ENCODE measurements around the gene CNNM3.

The CNNM3 gene

GRCh38 chr2:96881349-96882195, 65.5 kb downstream of the CNNM3 start:
- no peaks in the 10 kb centered on the region for H3K27me3 ChIP-seq (ENCODE audit: insufficient read depth, low read length, poor library complexity)
- H3K79me1 ChIP-seq (ENCODE audit: low read length), result no peaks in the 10 kb centered on the region
- H3K4ac ChIP-seq (ENCODE audit: low read depth, low read length), result no peak overlapping the region
- H3K4me3 ChIP-seq (ENCODE audit: low read length), result no peak overlapping the region
- no CpG with 5 or more reads among the region's 10 CpGs for WGBS (ENCODE audit: extremely low coverage, insufficient coverage, low lambda C conversion rate)
- H3K4me1 ChIP-seq (ENCODE audit: control insufficient read depth, low read depth, low read length), result peaks cover 17% of the 10 kb centered on the region
- peak; percentile 94 for DNase-seq
- H3K9ac ChIP-seq (ENCODE audit: low read length), result peak overlapping the region; percentile 44
- no peak overlapping the region for H4K8ac ChIP-seq (ENCODE audit: low read depth, low read length)
- peak overlapping the region; percentile 83 for H3K56ac ChIP-seq (ENCODE audit: low read length)
- peak overlapping the region; percentile 39 for H2BK5ac ChIP-seq (ENCODE audit: low read length)
- peak overlapping the region; percentile 75 for H2BK120ac ChIP-seq (ENCODE audit: low read depth, low read length)
- H3K18ac ChIP-seq (ENCODE audit: low read length), result peak overlapping the region; percentile 0
- no peaks in the 10 kb centered on the region for H3K79me2 ChIP-seq (ENCODE audit: control insufficient read depth, insufficient read depth, low read length)
- H2BK15ac ChIP-seq (replicated peaks; ENCODE audit: low read depth), result no peak overlapping the region
- H3K4me2 ChIP-seq (ENCODE audit: low read length), result peak overlapping the region; percentile 2
- no peak overlapping the region for H4K5ac ChIP-seq (ENCODE audit: low read length)
- no peaks in the 10 kb centered on the region for H3K36me3 ChIP-seq (ENCODE audit: control insufficient read depth, insufficient read depth, low read length)
- peak overlapping the region; percentile 71 for H3K27ac ChIP-seq (ENCODE audit: low read depth, low read length)
- H3K23ac ChIP-seq (ENCODE audit: low read length), result no peak overlapping the region
- no peak overlapping the region for H2AK5ac ChIP-seq (ENCODE audit: low read length)

DNA sequence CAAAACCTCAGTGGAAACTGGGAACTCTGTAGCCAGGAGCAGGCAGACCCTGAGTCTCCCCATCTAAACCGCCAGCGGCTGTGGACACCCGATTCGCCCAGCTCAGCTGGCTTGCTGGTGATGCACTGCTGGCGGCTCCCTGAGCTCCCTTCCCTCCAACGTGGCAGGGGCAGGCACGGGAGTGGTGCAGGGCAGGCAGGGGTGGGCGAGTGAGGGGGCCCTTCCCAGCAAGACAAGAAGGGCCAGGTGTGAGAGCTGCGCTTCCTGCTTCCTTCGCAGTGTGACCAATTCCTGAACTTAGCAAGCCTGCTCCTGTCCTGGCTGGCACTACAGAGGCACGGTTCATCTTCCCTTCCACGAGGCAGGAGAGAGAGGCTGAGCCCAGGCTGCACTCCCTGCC, 66.2 kb downstream of the CNNM3 start:
- Histone ChIP-seq H3K23ac (ENCODE audit: low read length) (no peak overlapping the region), H3K27me3 (ENCODE audit: insufficient read depth, low read length, poor library complexity) (no peaks in the 10 kb centered on the region), H2AK5ac (ENCODE audit: low read length) (peak overlapping the region; percentile 52), H2BK5ac (ENCODE audit: low read length) (peak overlapping the region; percentile 41), H3K4me2 (ENCODE audit: low read length) (no peak overlapping the region), H3K56ac (ENCODE audit: low read length) (peak overlapping the region; percentile 75), H2BK120ac (ENCODE audit: low read depth, low read length) (peak overlapping the region; percentile 75), H3K4ac (ENCODE audit: low read depth, low read length) (peak overlapping the region; percentile 6), H3K27ac (ENCODE audit: low read depth, low read length) (peak overlapping the region; percentile 71), H3K79me1 (ENCODE audit: low read length) (no peaks in the 10 kb centered on the region), H3K36me3 (ENCODE audit: control insufficient read depth, insufficient read depth, low read length) (no peaks in the 10 kb centered on the region), H3K18ac (ENCODE audit: low read length) (peak overlapping the region; percentile 15), H3K79me2 (ENCODE audit: control insufficient read depth, insufficient read depth, low read length) (no peaks in the 10 kb centered on the region), H3K4me3 (ENCODE audit: low read length) (no peak overlapping the region), H4K5ac (ENCODE audit: low read length) (no peak overlapping the region), H4K8ac (ENCODE audit: low read depth, low read length) (no peak overlapping the region), H3K9ac (ENCODE audit: low read length) (peak overlapping the region; percentile 12), H2BK15ac (replicated peaks; ENCODE audit: low read depth) (no peak overlapping the region), H3K4me1 (ENCODE audit: control insufficient read depth, low read depth, low read length) (peaks cover 15% of the 10 kb centered on the region)
- DNase-seq, result peak; percentile 49
- WGBS (ENCODE audit: extremely low coverage, insufficient coverage, low lambda C conversion rate), result no CpG with 5 or more reads among the region's 12 CpGs

- no peak overlapping the region for H3K4me2 ChIP-seq (ENCODE audit: low read length)
- no peaks in the 10 kb centered on the region for H3K79me1 ChIP-seq (ENCODE audit: low read length)
- no peaks in the 10 kb centered on the region for H3K36me3 ChIP-seq (ENCODE audit: control insufficient read depth, insufficient read depth, low read length)
- H3K56ac ChIP-seq (ENCODE audit: low read length), result peak overlapping the region; percentile 75
- no peak overlapping the region for H3K9ac ChIP-seq (ENCODE audit: low read length)
- peak overlapping the region; percentile 41 for H2BK5ac ChIP-seq (ENCODE audit: low read length)
- H3K79me2 ChIP-seq (ENCODE audit: control insufficient read depth, insufficient read depth, low read length), result no peaks in the 10 kb centered on the region
- H3K27ac ChIP-seq (ENCODE audit: low read depth, low read length), result no peak overlapping the region
- no CpG with 5 or more reads among the region's 8 CpGs for WGBS (ENCODE audit: extremely low coverage, insufficient coverage, low lambda C conversion rate)
- H3K4ac ChIP-seq (ENCODE audit: low read depth, low read length), result no peak overlapping the region
- H4K5ac ChIP-seq (ENCODE audit: low read length), result no peak overlapping the region
- H2BK15ac ChIP-seq (replicated peaks; ENCODE audit: low read depth), result no peak overlapping the region
- H4K8ac ChIP-seq (ENCODE audit: low read depth, low read length), result no peak overlapping the region
- H3K27me3 ChIP-seq (ENCODE audit: insufficient read depth, low read length, poor library complexity), result no peaks in the 10 kb centered on the region
- no peak overlapping the region for H2BK120ac ChIP-seq (ENCODE audit: low read depth, low read length)
- peaks cover 15% of the 10 kb centered on the region for H3K4me1 ChIP-seq (ENCODE audit: control insufficient read depth, low read depth, low read length)
- no peak for DNase-seq
- peak overlapping the region; percentile 52 for H2AK5ac ChIP-seq (ENCODE audit: low read length)
- H3K23ac ChIP-seq (ENCODE audit: low read length), result no peak overlapping the region
- H3K18ac ChIP-seq (ENCODE audit: low read length), result peak overlapping the region; percentile 15
- no peak overlapping the region for H3K4me3 ChIP-seq (ENCODE audit: low read length)
Measured at GRCh38 chr2:96882906-96883305, 66.8 kb downstream of the CNNM3 start.

GRCh38 chr2:96883306-96883705, 67.2 kb downstream of the CNNM3 start:
- no CpG with 5 or more reads among the region's 9 CpGs for WGBS (ENCODE audit: extremely low coverage, insufficient coverage, low lambda C conversion rate)
- H3K79me2 ChIP-seq (ENCODE audit: control insufficient read depth, insufficient read depth, low read length), result no peaks in the 10 kb centered on the region
- H3K36me3 ChIP-seq (ENCODE audit: control insufficient read depth, insufficient read depth, low read length), result no peaks in the 10 kb centered on the region
- H3K4me3 ChIP-seq (ENCODE audit: low read length), result no peak overlapping the region
- H4K5ac ChIP-seq (ENCODE audit: low read length), result no peak overlapping the region
- H2BK15ac ChIP-seq (replicated peaks; ENCODE audit: low read depth), result no peak overlapping the region
- H3K23ac ChIP-seq (ENCODE audit: low read length), result no peak overlapping the region
- H4K8ac ChIP-seq (ENCODE audit: low read depth, low read length), result no peak overlapping the region
- no peaks in the 10 kb centered on the region for H3K27me3 ChIP-seq (ENCODE audit: insufficient read depth, low read length, poor library complexity)
- H2BK120ac ChIP-seq (ENCODE audit: low read depth, low read length), result no peak overlapping the region
- H3K4me2 ChIP-seq (ENCODE audit: low read length), result no peak overlapping the region
- H3K56ac ChIP-seq (ENCODE audit: low read length), result no peak overlapping the region
- no peak overlapping the region for H2BK5ac ChIP-seq (ENCODE audit: low read length)
- no peaks in the 10 kb centered on the region for H3K79me1 ChIP-seq (ENCODE audit: low read length)
- H3K27ac ChIP-seq (ENCODE audit: low read depth, low read length), result no peak overlapping the region
- H3K4me1 ChIP-seq (ENCODE audit: control insufficient read depth, low read depth, low read length), result peaks cover 15% of the 10 kb centered on the region
- no peak for DNase-seq
- H3K4ac ChIP-seq (ENCODE audit: low read depth, low read length), result no peak overlapping the region
- no peak overlapping the region for H2AK5ac ChIP-seq (ENCODE audit: low read length)
- H3K18ac ChIP-seq (ENCODE audit: low read length), result peak overlapping the region; percentile 15
- no peak overlapping the region for H3K9ac ChIP-seq (ENCODE audit: low read length)

Small RNAs within 50 kb of the gene (small RNA-seq; reads per million reads assigned to genes)
- 6.4 reads per million, percentile 77 among the genes with 10 or more reads in this experiment for gene MIR3127 (ENCODE audit: insufficient read depth)

Measured in mesendoderm (in vitro differentiated cells).